CD4-positive, alpha-beta T cell treated with Interleukin-15 for 1 hour (primary cell): Measurements from ENCODE around the gene DLX6.

ENCODE experiments used
- DNase-seq: peaks from one replicate; pipeline ENCODE4 v3.0.0-alpha.2; 2020

Gene DLX6

DNA sequence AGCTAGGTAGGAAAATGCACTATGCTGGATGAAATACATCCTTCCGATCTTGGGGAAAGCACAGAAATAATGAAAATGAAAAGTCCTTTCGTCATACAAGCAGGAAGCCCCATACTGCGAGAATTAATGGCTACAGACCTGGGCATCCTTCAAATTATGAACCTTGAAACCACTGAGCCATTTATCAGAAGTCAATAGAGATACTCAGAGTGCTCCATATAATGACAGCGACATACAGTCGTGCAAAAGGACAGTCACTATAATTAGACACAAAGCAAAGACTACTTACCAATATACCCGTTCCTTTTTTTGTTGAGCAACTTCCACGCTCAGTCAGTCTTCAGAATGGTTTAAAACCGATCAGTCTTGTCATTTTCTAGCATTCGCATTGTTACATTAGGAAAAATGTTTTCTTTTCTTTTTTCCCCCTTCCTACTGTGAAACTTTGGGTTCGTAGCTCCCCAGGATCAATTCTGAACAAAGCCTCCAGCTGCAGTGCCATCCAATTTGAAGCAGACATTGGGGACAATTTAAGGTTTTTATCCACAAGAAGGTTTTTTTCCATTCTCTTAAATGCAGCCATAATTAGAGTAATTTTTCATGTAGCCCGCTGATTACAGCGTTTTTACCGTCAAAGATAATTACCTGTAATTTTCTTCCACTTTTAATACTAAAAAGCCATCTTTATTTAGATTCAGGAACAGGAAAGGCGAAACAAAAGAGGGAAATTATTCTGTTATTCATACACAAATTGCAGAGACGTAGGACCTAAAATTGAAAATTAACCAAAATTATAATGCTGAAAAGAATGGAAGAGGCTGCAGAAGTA, 6.4 kb downstream of the DLX6 start:
- DNase-seq: no peak

DNA sequence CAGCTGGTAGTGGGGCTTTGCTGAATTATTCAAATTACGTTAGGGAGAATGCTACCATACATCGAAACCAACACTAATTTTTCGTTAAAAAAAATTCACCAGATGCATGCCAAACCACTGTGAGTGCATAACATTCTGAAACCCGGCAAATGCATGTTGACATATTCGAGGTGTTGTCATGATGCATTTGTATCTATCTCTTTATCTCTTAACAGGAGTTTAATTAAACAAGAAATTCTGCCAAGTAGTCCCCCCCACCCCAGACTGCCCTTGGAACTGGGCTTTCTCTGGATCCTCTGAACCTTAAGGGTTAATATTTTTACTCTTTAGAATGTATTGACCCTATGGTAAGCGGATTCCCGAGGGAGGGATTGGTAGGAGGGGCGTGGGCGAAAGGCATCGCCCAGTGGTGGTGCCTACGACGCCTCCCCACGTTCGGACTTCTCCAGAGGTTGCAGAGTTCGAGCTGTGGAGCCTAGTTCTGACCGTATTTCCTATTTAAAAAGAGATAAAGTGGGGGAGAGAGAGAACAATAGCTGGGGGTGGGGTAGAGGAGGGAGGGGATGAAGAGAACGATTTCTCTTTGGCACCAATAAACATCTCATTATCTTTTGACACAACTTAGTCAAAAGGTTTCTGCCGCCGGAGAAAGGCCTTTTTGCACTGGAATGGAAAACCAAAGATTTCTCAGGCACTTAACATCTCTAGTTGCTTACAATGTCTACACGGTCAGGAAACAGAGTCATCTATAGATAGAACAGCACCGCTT, 7.2 kb downstream of the DLX6 start:
- DNase-seq: no peak

DNA sequence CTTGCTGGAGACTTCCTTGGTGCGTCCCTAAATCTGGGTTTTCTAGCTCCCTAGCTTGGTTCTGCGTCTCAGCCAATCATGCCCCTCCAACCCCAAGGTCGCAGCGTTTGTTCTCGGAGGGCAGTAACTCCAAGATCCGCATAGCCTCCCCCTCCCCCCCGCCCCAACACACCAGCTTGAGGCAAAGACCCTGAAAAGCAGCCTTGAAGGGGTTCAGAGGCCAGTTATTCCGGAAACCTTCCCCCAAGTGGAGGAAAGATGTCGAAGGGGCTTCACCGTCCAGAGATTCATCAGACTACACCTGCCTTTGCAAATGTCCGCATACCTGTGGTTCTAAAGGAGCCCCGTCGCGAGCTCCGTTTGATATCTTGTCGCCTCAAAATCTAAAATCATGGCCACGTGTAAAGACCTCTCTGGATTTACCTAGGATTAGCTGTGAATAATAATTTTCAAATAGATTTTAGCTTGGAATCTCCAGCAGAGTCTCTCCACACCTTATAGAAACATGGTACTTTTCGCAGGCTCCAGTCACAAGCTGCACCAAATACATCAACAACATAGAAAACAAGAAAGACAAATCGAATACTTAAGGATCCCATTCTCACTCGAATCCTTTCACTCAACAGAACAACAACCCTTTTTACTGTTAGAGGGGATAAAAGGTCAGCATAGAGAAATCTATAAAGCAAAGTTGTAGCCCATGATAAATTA, 7.9 kb downstream of the DLX6 start:
- DNase-seq: no peak

DNA sequence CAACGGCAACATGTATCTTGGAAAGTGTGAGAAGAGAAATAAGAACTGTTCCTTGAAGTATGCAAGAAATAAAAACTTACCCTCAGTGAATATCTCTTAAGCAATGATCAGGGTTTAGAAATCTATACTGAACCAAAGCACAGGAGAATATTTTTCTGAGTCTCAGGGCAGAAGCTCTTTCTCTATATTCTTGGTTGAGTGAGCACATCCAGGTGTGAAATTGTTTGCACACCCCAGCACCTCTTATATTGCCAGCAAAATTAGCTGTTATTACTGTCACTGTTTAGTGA, 8.4 kb downstream of the DLX6 start:
- DNase-seq: no peak

DNA sequence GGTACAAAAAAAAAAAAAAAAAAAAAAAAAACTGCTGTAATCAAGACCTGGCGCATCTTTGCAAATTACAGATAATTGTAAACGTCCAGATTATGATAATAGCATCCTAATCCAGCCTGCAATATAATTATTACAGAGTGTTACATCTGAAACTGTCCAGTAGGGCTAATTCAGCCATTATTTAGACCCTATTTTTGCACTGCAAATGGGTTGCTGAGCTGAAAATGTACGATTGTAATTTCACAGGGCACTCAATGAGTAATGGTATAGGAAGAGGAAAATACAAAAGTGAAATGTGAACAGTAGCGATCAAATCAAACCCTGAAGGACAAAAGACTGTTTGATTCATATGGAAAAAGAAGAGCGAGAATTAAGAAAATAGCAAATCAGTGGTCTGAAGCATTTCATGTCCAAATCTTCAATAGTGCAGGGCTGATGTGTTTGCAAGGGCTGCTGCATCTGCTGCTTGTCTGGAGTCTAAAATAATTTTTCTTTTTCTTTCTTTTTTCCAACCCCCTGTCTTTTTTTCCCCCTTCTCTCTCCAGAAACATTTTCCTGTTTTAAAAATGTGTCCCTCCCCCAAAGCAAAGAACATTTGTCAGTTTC, 8.9 kb downstream of the DLX6 start:
- DNase-seq: no peak

DNA sequence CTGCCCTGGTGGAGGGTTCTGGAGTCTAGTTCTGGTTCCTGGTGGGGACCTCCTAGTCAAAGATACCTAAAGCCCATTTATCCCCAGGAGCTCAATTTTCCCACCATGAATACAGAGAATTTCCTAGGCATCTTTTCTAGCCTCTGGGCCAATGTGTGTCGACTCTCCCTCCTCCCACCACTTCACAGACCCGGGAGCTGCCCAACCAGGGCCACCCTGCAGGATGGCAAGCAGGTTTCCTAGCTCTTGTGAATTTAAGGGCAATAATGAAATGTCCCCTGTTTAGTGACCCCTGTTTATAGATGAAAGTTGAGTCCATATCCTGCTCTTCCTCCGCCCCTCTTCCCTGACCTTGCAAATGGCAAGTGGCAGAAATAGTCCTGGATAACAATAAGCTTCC, 9.9 kb downstream of the DLX6 start:
- no peak for DNase-seq

DNA sequence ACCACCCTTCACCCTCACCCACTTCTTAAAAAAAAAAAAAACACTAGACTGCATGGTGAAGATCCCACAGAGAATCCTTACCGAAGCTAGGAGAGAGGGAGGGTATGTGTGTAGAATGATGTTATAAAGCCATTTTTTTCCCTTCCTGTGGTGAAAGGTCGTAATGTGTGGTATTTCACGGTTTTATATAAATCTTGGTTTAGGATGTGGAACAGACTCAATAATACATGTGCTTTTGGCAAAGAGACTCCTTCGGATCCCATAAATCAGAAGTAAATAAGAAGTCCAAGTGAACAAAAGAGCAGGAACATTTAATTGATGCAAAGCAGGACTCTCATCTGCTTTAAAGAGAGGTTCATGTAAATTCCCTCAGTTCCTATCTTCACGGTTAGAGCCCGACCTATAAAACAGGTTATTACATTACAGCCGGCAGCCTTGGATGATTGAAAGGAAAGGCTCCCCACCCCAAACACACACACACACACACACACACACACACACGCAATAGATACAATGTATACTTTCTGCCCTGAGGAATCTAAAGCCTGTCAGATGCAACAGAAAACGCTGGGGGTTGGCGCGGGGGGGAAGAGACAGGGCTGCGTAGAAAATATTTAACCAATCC, 10.5 kb downstream of the DLX6 start:
- DNase-seq: no peak

DNA sequence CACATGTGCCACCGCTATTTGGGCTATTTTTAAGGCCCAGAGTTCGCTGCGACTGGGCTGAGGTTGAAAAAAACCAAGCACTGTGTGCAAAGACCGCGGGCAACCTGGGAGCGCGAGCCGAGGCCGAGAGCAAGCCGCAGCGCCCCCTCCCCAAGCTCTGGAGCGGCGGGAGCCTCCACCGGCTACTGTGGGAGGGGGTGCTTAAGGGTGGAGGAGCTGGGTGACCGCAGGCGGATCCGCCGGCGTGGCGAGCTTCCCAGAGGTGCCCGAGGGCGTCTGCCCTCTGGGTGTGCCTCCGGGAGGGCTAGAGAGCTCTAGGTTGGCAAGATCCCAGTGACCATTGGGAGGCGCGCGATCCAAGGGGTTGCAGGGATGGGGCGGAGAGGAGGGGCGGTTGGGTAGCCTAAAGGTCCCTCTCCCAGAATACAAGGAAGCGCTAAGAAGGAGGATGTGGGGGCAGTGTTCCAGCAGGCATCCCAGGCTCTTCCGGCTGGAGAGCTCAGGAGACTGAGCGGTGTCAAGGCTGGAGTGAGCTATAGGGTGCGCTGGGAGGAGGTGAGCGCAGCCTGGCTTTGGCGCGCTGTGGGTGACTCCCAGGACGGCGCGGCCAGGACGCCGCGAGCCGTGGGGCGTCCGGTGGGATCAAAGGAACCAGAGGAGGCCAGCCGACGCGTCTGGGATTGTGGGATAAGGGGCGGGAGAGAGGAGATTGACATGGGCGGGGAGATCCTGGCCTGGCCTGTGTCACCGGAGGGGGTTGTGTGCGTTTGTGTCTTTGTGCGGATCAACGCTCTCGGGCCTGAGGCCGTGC, 11.2 kb downstream of the DLX6 start:
- no peak for DNase-seq

DNA sequence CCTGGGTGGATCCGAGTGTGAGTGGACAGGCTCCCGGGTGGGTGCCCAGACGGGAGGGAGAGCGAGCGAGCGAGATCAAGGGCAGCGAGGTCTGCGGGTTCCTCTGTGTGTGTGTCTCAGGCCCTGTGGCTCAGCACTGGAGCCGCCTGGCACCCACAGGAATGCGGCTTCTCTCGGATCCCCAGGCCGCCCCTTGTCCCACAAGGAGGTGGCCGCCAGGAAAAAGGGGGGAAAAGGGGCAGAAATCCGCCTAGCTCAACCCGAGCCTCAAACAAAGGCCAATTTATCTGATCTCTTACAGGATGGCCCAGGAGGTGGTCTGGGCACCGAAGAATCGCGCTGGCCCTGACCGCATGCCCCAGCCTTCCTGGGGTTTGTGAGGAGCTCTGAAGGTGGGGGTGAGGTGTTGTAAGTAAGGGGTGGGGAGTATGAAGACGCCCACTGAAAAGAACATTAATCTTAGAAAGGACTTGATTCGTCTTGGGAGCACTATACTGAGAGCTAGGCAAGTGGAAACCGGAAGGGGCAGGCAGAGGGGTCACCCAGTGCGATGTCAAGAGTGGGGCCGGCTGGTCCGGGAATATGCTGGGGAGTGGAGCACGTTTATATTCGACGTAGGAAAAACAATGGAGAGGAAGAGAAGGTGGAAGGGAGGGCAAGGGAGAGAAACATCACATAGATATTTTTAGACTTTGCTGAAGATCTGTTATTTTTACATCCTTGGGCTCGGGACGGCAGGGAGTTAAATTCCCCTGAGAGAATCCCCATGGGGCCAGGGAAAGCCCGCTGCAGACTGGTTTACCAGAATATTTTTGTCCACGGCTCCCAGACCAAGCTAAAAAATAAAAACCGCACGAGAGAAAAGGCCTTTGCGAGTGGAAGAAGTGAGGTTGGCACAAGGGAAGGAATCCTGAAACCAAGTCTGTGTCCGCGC, 12.1 kb downstream of the DLX6 start:
- no peak for DNase-seq

DNA sequence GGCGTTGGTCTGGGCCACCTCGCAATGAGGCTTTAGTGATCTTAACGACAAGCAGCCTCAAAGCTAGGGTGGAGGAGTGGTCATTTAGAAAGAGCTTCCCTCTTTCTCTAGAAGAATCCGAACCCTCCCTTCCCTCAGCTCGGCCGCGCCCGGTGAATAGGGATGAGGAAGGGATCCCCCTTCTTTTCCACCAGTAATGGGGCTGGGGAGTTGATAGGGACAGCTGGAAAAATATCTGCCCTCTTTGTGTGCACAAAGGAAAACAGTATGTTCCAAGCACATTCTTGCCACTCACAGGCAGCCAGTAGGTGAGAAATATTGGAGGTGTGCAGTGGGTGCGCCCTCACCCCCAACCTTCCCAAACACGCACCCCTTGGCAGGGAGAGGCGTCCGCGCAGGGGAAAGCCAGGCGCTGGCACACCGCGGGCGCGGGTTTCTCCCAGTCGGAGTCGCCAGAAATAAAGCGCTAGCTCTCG, 12.8 kb downstream of the DLX6 start:
- DNase-seq: no peak

DNA sequence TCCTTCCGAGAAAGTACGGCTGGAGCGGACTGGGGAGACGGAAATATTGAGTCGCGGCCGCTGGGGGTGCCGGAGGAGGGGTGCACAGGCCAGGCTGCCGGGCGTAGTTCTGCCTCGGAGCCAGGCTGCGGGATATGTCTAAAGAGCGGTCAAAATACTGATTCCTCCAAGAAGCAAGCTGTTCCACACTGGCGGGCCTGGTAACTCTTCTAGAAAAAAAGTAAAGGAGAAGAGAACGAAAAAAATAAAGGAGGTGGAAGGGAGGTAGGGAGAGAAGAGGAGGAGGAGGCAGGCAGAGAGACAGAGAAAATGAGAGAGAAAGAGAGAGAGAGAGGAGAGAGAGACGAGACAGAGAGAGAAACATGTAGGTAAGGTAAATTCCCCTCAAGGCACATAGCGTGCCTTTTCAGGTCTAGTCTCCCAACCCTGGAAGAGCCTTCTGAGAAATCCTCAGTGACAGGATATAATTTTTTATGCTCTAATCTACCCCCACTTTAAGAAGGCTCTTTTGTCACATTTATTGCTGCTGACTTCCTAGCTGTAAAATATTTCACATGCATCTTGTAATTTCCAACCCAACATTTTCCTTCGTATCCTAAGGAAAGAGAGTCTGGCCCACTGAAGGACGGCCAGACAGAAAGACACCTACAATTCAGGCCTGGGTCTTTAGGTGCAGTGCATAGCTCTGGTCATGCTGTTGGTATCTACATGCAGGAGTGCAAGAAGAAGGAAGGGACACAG, 13.6 kb downstream of the DLX6 start:
- no peak for DNase-seq

DNA sequence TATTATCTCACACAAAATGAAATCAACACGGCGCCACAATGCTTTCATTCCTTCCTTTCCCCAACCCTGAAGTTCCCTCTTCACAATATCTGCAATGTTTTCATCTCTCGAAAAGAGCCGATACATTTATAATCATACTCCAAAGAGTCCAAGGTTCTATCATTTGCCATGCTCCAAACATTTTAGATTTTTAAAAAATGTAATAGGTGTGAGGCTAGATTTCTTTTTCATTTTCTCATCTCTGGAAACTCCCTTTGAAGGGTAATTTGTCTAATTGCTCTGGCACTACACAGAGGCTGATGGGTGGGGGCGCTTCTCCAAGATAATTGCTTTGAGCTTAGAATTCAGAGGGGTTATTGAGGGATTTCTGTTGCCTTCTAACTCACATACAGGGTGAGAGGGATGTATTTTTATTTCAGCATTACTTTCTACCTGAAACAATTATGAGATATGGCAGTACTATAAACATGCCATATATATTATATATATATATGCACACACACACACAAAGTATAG, 14.4 kb downstream of the DLX6 start:
- no peak for DNase-seq

DNA sequence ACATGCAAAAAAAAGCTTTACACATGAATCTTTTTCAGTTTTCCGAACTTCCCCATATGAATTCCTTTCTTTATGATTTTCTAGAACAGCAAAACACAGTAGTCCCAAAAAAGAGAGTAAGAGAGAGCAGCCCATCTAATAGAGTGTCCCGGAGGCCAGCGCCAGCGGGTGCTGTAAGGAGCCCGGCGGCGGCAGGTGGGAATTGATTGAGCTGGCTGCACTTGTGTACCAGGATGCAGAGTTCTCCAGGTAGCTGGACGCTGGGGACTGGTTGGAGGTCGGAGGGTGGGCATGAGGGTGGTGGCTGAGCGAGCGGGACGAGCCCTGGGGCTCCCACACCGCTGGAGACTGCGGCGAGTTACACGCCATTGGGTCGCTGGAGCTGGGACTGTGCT, 15.2 kb downstream of the DLX6 start:
- no peak for DNase-seq

DNA sequence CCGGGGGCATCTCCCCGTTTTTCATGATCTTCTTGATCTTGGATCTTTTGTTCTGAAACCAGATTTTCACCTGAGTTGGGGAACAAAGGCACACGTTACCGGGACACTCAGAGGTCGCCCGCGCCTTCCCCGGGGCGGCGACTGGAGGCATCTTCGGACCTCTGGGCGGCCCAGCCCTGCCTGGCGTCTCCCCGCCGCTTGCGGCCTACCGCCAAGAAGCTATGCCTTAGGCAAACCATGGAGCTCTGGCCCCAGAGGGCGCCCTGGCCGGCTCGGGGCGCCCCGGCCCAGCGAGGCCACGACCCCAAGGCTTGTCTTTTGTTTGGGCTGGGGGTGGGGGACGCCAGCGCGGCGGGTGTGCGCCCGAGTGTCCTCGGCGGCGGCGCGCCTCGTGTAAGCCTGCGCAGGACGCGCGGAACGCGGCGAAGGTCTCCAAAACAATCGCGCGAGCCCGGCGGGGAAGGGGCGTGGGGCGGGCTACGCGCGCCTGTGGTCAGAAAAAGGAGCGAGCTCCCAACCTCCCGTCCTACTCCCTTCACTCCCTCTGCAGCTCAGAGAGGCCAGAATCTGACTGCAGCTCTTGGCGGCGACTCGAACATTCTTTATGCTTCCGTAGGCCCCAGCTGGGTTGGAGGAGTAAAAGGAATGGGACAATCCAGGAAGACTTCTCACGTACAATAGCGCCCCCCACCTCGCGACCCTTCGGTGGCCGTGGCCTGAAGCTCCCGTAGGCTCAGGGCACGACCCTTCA, 15.8 kb downstream of the DLX6 start:
- no peak for DNase-seq

DNA sequence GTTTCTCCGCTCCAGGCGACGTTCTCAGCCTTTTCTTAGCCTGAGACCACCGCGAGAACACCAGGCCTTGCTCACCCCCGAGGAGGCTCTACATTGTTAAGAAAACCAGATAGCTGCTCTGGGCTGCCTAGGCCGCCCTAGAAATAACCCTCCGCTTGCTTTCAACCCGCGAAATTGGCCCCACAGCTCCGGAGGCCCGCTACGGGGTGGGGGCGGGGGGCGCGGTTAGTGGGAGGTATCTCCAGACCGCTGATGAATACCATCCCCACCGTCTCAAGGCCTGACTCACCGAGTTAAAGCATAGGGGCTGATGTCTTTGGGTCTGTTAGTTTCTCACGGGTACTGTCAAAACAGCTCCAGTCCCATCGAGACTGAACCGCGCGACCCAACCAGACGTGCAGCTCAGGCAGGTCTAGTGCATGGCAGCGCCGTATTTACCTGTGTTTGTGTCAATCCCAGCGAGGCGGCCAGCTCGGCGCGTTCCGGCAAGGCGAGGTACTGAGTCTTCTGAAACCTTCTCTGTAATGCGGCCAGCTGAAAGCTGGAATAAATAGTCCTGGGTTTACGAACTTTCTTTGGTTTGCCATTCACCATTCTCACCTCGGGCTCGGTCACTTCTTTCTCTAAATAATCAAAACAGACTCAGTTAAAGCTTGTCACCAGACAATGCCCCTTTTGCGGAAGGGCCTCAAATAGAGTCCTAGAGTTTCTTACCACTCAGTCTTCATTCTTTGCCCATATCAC, 16.6 kb downstream of the DLX6 start:
- DNase-seq: no peak

DNA sequence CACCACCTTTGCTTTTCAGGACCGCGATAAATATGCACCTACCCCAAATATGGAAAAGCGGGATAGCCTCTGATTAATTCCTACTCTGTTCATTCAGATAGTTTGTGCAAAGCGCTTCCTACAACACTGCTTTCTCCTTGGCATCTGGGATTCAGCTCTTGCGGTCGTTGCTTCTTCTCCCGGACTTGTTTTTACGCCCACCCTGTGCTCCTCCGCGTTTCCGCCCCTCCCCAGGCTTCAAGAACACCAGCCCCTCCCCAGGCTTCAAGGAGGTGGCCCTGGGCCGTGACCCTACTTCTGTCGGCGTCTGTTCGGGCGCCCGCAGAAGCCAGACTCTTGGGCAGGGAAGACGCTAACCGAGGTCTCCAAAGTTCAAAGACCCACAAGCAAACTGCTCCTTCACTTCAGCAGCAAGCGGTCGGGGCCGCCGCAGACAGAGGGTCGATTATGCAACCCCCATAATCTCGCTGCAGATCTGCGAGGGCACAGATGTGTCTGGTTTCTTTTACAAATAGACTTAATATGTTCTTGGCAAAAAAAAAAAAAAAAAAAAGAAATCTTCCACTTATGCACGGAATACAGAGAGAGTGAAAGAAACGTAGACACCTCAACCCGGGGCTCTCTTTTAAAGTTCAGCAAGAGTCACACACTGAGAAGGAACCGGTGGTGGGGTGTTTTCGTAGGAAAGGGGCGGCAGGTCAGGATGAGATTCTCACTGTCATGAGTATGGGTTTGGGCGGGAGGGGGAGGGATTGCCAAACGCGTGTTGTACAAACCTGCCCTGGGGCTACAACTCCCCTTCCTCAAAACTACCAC, 17.3 kb downstream of the DLX6 start:
- no peak for DNase-seq
